ENCODE data around the gene MAPRE2. TPM values are rescaled to one million over a fixed set of nuclear protein-coding genes. Genes with fewer than 3 reads are reported as not detected.

Gene MAPRE2
- total and polyA plus RNA-seq, 2 of the 13 experiments (the other 11 are each of a cell fraction or from before 2014, with no cell fraction given): 34.5 to 67.9 TPM

- TF ChIP-seq ZNF460 (CRISPR knock-in tag; IDR thresholded peaks at IDR 0.05; ENCODE audit: borderline replicate concordance) (no peak), ZNF703 (CRISPR knock-in tag; IDR thresholded peaks at IDR 0.05; ENCODE audit: borderline replicate concordance) (no peak), ZNF124 (CRISPR knock-in tag; IDR thresholded peaks at IDR 0.05) (no peak), ZNF34 (CRISPR knock-in tag; IDR thresholded peaks at IDR 0.05; ENCODE audit: borderline replicate concordance) (no peak), NFIC (IDR thresholded peaks at IDR 0.05; ENCODE audit: low read length) (no peak), RBM22 (optimal IDR thresholded peaks at IDR 0.05; ENCODE audit: low read length) (no peak), ZMAT3 (CRISPR knock-in tag; conservative IDR thresholded peaks at IDR 0.05) (no peak), ATF5 (CRISPR knock-in tag; IDR thresholded peaks at IDR 0.05; ENCODE audit: low read depth) (no peak), TFAP4 (IDR thresholded peaks at IDR 0.05; ENCODE audit: borderline replicate concordance, low read depth) (peak; percentile 24; the same call in 1 of the 2 replicates), MAX (IDR thresholded peaks at IDR 0.05) (peak; percentile 20; the same call in 1 of the 2 replicates), ATF2 (CRISPR knock-in tag; IDR thresholded peaks at IDR 0.05) (no peak), PLSCR1 (CRISPR knock-in tag; IDR thresholded peaks at IDR 0.05; ENCODE audit: borderline replicate concordance) (no peak), HINFP (CRISPR knock-in tag; IDR thresholded peaks at IDR 0.05; ENCODE audit: low read depth) (no peak), BCL3 (CRISPR knock-in tag; IDR thresholded peaks at IDR 0.05) (no peak), THAP8 (CRISPR knock-in tag; IDR thresholded peaks at IDR 0.05; ENCODE audit: borderline replicate concordance) (no peak), MLLT10 (CRISPR knock-in tag; IDR thresholded peaks at IDR 0.05) (no peak), HBP1 (CRISPR knock-in tag; IDR thresholded peaks at IDR 0.05; ENCODE audit: low read depth) (no peak; the same call in 1 of the 2 replicates), ZBTB33 (CRISPR knock-in tag; IDR thresholded peaks at IDR 0.05) (no peak)
Observed at GRCh38 chr18:35172009-35172408, 130.8 kb downstream of the MAPRE2 start (continued).

Data from HepG2 (cell line).